Ovary (tissue), 9 donors: ENCODE results near the gene CGB7. TPM values are rescaled to one million over a fixed set of nuclear protein-coding genes. Genes with fewer than 3 reads are reported as not detected.
"Not testable (repeated sequence)": the region's sequence is repeated elsewhere in the genome, so short reads cannot be mapped to it uniquely, and the experiment has no call there.

Experiments used
- DNase-seq, 5 donors: peaks; one replicate each; pipeline ENCODE4 v3.0.0-alpha.2; 2019 to 2020
- H3K27ac ChIP-seq, 2 donors: fragments of 200-600 bp; one replicate each; pipeline versions ENCODE4 v1.5.1 to v1.8.0; 2019 to 2022
- H3K27me3 ChIP-seq: fragments of 200-600 bp; one replicate; pipeline ENCODE4 v1.8.0; 2022
- H3K36me3 ChIP-seq: fragments of 200-600 bp; sonication (generic); one replicate; pipeline ENCODE4 v1.5.1; 2019
- H3K4me1 ChIP-seq: one replicate; pipeline ENCODE4 v1.8.1; 2013; ENCODE audit warnings: mild to moderate bottlenecking, moderate library complexity; ENCODE audit not compliant: insufficient read depth
- H3K4me3 ChIP-seq: fragments of 200-600 bp; sonication (generic); one replicate; pipeline ENCODE4 v1.5.1; 2017
- H3K9me3 ChIP-seq, 2 donors: fragments of 200-600 bp in 1 of 2; sonication (generic) in 1 of 2; one replicate each; pipeline versions ENCODE4 v1.5.1 to v1.8.1; 2013 to 2019; ENCODE audit warnings: mild to moderate bottlenecking in 1 of 2, moderate library complexity in 1 of 2
- EP300 ChIP-seq: sonication (generic); formaldehyde crosslinking; IDR thresholded peaks from one replicate; pipeline ENCODE4 v1.6.1; 2017; ENCODE audit warnings: antibody characterized with exemption
- POLR2A ChIP-seq: fragments of 450-650 bp; IDR thresholded peaks from one replicate; pipeline ENCODE4 v1.6.1; 2017; ENCODE audit warnings: antibody characterized with exemption, mild to moderate bottlenecking, moderate library complexity
- WGBS, 3 donors: extraction: QIAGEN DNeasy Blood & Tissue Kit in 1 of 3; methylation state at CpG; one replicate each; pipeline versions ENCODE4 v1.1.5 to v1.1.7; 2013 to 2017; 5-methylcytosine and 5-hydroxymethylcytosine counted together
- intact Hi-C, 4 donors: fragments of 100-400 bp; cut with DNase I; formaldehyde crosslinking; loops; one replicate each; pipeline versions ENCODE4 v1.11.0 to v1.15.1; 2022 to 2023
- polyA plus RNA-seq, 2 donors: library from polyadenylated mRNA; stranded (reverse); fragments of 200-250 nt in 1 of 2; fragments of 350-450 nt in 1 of 2; fragmentation: Illumina TruSeq in 1 of 2; extraction: RNeasy Lipid Tissue Mini Kit (QIAGEN cat#74804) in 1 of 2; gene quantifications; one replicate each; pipeline ENCODE4 v1.2.3, GENCODE V29; 2013 to 2014
- total RNA-seq, 7 donors: library from RNA; depleted of rRNA in 2 of 7; stranded (reverse); fragments of >200 nt in 2 of 7; fragmentation: NEBNext Ultra II Directional in 3 of 7; extraction: Animal tissue kit (Norgen Biotek cat#: 25700) in 3 of 7; gene quantifications; one replicate each; pipeline versions ENCODE4 v1.1.0 to v1.2.4, GENCODE V29; 2016 to 2023
- TF ChIP-seq, protein P1 (sequence below), 3 donors: fragments of 450-650 bp in 2 of 3; fragments of 200-600 bp in 1 of 3; IDR thresholded peaks; one replicate each; pipeline versions ENCODE4 v1.5.1 to v1.8.0; 2016 to 2022; ENCODE audit warnings: antibody characterized with exemption in 3 of 3, mild to moderate bottlenecking in 1 of 3
- donor health status: DM: no; HTN: no; CAD: no; lungs with moderate emphysema.
- donor health status: DM: no; HTN: no; CAD: no.
- donor health status: Bipolar disorder and iron deficiency.
- donor health status: DM: yes; HTN: yes; CAD: no.
- donor health status: DM: no; HTN: no; CAD: no.
- donor health status: DM: yes; HTN: yes; CAD: no.

Gene CGB7
- total and polyA plus RNA-seq, 9 donors, result 0.15 TPM; not detected in 8

DNA sequence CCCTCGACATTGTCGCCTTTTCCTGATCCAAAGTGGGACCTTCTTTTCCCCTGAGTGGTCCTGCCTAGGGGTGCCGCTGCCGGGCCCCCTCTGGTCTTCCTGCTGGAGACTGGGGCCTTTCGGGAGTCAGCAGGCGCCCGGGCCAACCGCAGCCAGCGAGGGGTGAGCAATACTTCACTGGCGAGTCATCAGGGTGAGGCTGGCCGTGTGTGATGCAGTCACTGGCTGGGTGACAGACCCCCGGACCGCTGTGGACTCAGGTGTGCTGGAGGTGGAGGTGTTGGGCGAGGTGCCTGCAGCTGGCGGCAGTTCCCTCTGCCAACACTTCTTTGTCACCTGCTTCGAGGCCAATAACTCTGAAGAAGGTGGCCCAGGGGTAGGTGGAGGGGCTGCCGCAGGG is 15.4 kb downstream of the CGB7 start:
- no peak for DNase-seq
- no peaks in the 10 kb centered on the region for H3K27me3 ChIP-seq
- no peaks in the 10 kb centered on the region for H3K9me3 ChIP-seq
- no peak overlapping the region for H3K27ac ChIP-seq
- H3K36me3 ChIP-seq, result no peaks in the 10 kb centered on the region
- TF ChIP-seq POLR2A (no peak), EP300 (no peak)
- TF ChIP-seq, protein P1, sequence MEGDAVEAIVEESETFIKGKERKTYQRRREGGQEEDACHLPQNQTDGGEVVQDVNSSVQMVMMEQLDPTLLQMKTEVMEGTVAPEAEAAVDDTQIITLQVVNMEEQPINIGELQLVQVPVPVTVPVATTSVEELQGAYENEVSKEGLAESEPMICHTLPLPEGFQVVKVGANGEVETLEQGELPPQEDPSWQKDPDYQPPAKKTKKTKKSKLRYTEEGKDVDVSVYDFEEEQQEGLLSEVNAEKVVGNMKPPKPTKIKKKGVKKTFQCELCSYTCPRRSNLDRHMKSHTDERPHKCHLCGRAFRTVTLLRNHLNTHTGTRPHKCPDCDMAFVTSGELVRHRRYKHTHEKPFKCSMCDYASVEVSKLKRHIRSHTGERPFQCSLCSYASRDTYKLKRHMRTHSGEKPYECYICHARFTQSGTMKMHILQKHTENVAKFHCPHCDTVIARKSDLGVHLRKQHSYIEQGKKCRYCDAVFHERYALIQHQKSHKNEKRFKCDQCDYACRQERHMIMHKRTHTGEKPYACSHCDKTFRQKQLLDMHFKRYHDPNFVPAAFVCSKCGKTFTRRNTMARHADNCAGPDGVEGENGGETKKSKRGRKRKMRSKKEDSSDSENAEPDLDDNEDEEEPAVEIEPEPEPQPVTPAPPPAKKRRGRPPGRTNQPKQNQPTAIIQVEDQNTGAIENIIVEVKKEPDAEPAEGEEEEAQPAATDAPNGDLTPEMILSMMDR (IDR thresholded peaks at IDR 0.05), result no peak
- H3K4me1 ChIP-seq, result no peaks in the 10 kb centered on the region
- no peak overlapping the region for H3K4me3 ChIP-seq
- intact Hi-C loops, result no loop called here
- WGBS, 3 donors, result 75 to 80% (median 79%) methylated on average over 13 to 17 of the region's 17 CpGs

DNA sequence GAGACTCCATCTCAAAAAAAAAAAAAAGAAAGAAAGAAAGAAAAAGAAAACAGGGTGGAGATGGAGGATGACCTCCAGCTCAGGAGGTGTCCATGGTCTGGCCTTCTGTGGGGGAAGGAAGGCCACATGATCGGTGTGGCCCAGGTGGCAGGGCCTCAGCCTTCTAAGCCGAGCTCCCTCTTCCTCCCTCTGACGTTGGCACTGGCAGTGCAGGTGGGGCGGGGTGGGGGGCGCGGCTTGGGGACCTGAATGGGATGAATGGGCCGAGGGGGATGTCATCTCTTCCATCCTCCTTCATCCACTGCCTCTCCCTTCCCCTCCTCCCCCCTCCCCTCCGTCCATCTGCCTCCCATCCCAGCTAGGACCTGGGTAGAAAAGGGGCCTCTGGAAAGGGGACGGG is 17.8 kb downstream of the CGB7 start:
- H3K9me3 ChIP-seq, intact Hi-C loops, H3K4me3 ChIP-seq, H3K36me3 ChIP-seq, H3K4me1 ChIP-seq, H3K27ac ChIP-seq, H3K27me3 ChIP-seq, DNase-seq: not testable (repeated sequence)
- WGBS, 3 donors, result 55 to 69% (median 66%) methylated on average over 9 of the region's 9 CpGs

DNA sequence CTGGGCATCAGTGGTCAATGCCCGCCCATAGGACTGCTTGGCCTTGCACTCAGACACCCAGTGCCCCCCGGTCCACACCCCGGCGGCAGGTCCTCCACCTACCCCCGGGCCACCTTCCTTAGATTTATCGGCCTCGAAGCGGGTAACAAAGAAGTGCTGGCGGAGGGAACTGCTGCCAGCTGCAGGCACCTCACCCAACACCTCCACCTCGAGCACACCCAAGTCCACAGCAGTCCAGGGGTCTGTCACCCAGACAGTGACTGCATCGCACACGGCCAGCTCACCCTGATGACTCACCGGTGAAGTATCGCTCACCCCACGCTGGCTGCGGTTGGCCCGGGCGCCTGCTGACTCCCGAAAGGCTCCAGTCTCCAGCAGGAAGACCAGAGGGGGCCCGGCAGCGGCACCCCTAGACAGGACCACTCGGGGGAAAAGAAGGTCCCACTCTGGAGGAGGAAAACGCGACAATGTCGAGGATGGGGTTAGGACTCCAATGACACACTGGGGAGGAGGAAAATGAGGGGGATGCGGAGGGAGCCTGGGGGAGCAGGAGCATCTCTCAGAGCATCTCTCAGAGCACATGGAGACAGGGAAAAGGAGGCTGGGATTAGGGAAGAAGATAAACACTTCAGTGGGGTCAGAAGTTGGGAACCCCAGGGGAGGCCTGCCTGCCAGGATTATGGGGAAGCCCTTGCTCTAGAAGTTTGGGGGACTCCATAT is 18.8 kb downstream of the CGB7 start:
- H3K9me3 ChIP-seq, DNase-seq, H3K27me3 ChIP-seq, intact Hi-C loops, H3K36me3 ChIP-seq, H3K4me3 ChIP-seq, H3K27ac ChIP-seq, H3K4me1 ChIP-seq: not testable (repeated sequence)
- 83 to 89% (median 83%) methylated on average over 26 of the region's 26 CpGs for WGBS, 3 donors

DNA sequence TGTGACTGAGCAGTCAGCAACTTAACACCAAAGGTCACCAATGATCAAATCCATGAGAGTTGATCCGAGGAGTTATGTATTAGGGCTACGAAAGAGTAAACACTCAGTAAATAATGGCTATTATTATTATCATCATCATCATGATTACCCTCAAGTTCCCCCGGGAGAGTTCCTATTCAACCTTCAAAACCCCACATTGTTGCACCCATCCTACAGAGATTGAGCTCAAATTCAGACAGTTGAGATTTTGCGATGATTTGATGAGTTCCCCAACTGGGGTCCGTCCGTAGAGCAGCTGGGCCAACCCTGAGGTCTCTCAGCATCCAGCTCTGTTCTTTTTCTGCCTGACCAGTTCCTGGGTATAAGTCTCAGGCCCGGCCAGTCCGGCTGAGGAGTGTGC is 19.4 kb downstream of the CGB7 start:
- H3K9me3 ChIP-seq, H3K27ac ChIP-seq, H3K4me1 ChIP-seq, H3K4me3 ChIP-seq, intact Hi-C loops, H3K27me3 ChIP-seq, H3K36me3 ChIP-seq, DNase-seq: not testable (repeated sequence)
- 85 to 88% (median 85%) methylated on average over 7 to 8 of the region's 8 CpGs for WGBS, 3 donors

DNA sequence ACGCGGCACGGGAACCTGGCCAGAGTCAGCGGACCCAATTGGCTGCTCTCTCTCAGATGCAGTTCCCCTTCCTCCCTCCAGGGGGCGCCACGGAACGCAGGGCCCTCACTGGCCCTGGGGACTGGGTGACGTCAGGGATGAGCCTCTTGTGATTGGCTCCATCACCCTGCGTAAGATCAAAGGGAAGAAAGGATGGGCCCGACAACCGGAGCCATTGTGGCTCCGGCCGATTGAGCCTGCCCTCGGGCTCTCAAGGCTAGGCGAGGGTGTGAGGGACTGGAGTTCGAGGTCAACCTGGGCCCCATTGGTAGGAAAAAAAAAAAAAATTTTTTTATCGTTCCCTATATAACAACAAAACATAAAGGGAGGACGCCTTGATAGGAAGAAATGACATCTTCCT is 20.7 kb downstream of the CGB7 start, which contains the start of gene CGB1:
TSS of gene CGB1 (minus strand) at position 81 of the 400 bp plus-strand sequence. CDS start 184 bp downstream, outside the sequence.
- H3K27ac ChIP-seq, intact Hi-C loops, DNase-seq, H3K36me3 ChIP-seq, H3K4me1 ChIP-seq, H3K27me3 ChIP-seq, H3K9me3 ChIP-seq, H3K4me3 ChIP-seq: not testable (repeated sequence)
- WGBS, 3 donors, result 48 to 53% (median 49%) methylated on average over 18 of the region's 18 CpGs

DNA sequence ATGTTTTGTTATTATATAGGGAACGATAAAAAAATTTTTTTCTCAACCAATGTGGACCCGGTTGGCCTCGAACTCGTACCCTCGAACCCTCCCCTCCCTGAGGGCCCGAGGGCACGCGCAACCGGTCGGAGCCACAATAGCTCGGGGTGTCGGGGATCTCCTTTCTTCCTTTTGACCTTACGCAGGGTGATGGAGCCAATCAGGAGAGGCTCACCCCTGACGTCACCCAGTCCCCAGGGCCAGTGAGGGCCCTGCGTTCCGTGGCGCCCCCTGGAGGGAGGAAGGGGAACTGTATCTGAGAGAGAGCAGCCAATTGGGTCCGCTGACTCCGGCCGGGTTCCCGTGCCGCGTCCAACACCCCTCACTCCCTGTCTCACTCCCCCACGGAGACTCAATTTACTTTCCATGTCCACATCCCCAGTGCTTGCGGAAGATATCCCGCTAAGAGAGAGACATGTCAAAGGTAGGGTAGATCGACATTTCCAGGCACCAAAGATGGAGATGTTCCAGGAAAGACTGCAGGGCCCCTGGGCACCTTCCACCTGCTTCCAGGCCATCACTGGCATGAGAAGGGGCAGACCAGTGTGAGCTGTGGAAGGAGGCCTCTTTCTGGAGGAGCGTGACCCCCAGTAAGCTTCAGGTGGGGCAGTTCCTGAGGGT is 25.8 kb downstream of the CGB7 start, which contains the start of gene CGB2:
TSS of gene CGB2 (plus strand) at position 249 of the 660 bp plus-strand sequence. CDS start at position 455, 206 bp downstream.
- intact Hi-C loops, H3K4me3 ChIP-seq, DNase-seq, H3K4me1 ChIP-seq, H3K36me3 ChIP-seq, H3K27me3 ChIP-seq, H3K27ac ChIP-seq, H3K9me3 ChIP-seq: not testable (repeated sequence)
- WGBS, 3 donors, result 17 to 27% (median 18%) methylated on average over 28 of the region's 28 CpGs

DNA sequence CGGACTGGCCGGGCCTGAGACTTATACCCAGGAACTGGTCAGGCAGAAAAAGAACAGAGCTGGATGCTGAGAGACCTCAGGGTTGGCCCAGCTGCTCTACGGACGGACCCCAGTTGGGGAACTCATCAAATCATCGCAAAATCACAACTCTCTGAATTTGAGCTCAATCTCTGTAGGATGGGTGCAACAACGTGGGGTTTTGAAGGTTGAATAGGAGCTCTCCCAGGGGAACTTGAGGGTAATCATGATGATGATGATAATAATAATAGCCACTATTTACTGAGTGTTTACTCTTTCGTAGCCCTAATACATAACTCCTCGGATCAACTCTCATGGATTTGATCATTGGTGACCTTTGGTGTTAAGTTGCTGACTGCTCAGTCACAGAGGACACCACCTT is 27.2 kb downstream of the CGB7 start:
- H3K27me3 ChIP-seq, H3K4me3 ChIP-seq, intact Hi-C loops, H3K27ac ChIP-seq, H3K9me3 ChIP-seq, DNase-seq, H3K4me1 ChIP-seq, H3K36me3 ChIP-seq: not testable (repeated sequence)
- 88 to 92% (median 91%) methylated on average over 3 to 6 of the region's 8 CpGs for WGBS, 3 donors

DNA sequence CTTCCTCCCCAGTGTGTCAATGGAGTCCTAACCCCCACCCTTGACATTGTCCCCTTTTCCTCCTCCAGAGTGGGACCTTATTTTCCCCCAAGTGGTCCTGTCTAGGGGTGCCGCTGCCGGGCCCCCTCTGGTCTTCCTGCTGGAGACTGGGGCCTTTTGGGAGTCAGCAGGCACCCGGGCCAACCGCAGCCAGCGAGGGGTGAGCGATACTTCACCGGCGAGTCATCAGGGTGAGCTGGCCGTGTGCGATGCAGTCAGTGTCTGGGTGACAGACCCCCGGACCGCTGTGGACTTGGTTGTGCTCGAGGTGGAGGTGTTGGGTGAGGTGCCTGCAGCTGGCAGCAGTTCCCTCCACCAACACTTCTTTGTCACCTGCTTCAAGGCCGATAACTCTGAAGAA is 27.8 kb downstream of the CGB7 start:
- intact Hi-C loops, H3K4me3 ChIP-seq: not testable (repeated sequence)

DNA sequence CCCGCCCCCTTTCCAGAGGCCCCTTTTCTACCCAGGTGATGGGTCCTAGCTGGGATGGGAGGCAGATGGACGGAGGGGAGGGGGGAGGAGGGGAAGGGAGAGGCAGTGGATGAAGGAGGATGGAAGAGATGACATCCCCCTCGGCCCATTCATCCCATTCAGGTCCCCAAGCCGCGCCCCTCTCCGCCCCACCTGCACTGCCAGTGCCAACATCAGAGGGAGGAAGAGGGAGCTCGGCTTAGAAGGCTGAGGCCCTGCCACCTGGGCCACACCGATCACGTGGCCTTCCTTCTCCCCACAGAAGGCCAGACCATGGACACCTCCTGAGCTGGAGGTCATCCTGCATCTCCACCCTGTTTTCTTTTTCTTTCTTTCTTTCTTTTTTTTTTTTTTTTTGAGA is 28.9 kb downstream of the CGB7 start:
- not testable (repeated sequence) for H3K9me3 ChIP-seq
- 74 to 80% (median 75%) methylated on average over 5 to 9 of the region's 9 CpGs for WGBS, 3 donors

More for the DNA sequence above, 27.8 kb downstream of the CGB7 start:
- H3K9me3 ChIP-seq, H3K4me1 ChIP-seq, H3K27ac ChIP-seq, H3K27me3 ChIP-seq, DNase-seq, H3K36me3 ChIP-seq: not testable (repeated sequence)
- 81 to 84% (median 81%) methylated on average over 14 of the region's 14 CpGs for WGBS, 3 donors

DNA sequence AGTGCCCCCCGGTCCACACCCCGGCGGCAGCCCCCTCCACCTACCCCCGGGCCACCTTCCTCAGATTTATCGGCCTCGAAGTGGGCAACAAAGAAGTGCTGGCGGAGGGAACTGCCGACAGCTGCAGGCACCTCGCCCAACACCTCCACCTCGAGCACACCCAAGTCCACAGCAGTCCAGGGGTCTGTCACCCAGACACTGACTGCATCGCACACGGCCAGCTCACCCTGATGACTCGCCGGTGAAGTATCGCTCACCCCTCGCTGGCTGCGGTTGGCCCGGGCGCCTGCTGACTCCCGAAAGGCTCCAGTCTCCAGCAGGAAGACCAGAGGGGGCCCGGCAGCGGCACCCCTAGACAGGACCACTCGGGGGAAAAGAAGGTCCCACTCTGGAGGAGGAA is 31.9 kb downstream of the CGB7 start:
- H3K4me3 ChIP-seq, H3K36me3 ChIP-seq, DNase-seq, H3K27me3 ChIP-seq, H3K9me3 ChIP-seq, H3K27ac ChIP-seq, H3K4me1 ChIP-seq, intact Hi-C loops: not testable (repeated sequence)
- 75 to 79% (median 77%) methylated on average over 18 to 23 of the region's 23 CpGs for WGBS, 3 donors

More for the DNA sequence above, 28.9 kb downstream of the CGB7 start:
- H3K4me1 ChIP-seq, H3K27ac ChIP-seq, H3K36me3 ChIP-seq, H3K4me3 ChIP-seq, H3K27me3 ChIP-seq, DNase-seq, intact Hi-C loops: not testable (repeated sequence)

DNA sequence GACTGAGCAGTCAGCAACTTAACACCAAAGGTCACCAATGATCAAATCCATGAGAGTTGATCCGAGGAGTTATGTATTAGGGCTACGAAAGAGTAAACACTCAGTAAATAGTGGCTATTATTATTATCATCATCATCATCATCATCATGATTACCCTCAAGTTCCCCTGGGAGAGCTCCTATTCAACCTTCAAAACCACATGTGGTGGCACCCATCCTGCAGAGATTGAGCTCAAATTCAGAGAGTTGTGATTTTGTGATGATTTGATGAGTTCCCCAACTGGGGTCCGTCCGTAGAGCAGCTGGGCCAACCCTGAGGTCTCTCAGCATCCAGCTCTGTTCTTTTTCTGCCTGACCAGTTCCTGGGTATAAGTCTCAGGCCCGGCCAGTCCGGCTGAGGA is 32.5 kb downstream of the CGB7 start:
- H3K27ac ChIP-seq, H3K27me3 ChIP-seq, DNase-seq, H3K4me3 ChIP-seq, H3K4me1 ChIP-seq, H3K9me3 ChIP-seq, H3K36me3 ChIP-seq, intact Hi-C loops: not testable (repeated sequence)
- 80 to 86% (median 84%) methylated on average over 4 to 6 of the region's 6 CpGs for WGBS, 3 donors
